ENCODE measurements around the gene SPON2.

The SPON2 gene

DNA sequence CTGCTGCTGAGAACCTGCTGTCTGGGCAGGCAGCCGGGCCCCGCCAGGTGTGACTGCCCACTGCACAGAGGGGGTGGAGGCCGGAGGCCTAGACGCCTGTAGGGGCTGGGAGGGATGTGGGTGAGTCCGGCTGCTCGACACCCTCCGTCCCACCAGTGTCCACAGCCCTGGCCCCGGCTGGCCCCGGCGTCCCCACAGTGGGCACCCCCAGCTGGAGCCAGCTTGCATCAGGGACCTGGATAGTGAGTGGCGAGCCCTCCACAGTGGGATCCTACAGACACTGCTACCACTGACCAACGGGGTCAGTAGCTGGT, 34.7 kb upstream of the SPON2 start:
- no peaks in the 10 kb centered on the region for H3K9me3 ChIP-seq
- H3K27me3 ChIP-seq = no peaks in the 10 kb centered on the region
- intact Hi-C loops (cut with DNase I; ENCODE audit: low total_unique reads) = no loop called here
- no peak overlapping the region for H3K4me3 ChIP-seq
- H3K36me3 ChIP-seq = peaks cover under 1 to 7% (median 3%) of the 10 kb centered on the region in 3 donors
- H3K4me1 ChIP-seq = peaks cover 10 to 46% (median 45%) of the 10 kb centered on the region in 4 donors
- DNase-seq = peak; percentile 22 to 62
- H3K27ac ChIP-seq = no peak overlapping the region
- TF ChIP-seq, protein P1, sequence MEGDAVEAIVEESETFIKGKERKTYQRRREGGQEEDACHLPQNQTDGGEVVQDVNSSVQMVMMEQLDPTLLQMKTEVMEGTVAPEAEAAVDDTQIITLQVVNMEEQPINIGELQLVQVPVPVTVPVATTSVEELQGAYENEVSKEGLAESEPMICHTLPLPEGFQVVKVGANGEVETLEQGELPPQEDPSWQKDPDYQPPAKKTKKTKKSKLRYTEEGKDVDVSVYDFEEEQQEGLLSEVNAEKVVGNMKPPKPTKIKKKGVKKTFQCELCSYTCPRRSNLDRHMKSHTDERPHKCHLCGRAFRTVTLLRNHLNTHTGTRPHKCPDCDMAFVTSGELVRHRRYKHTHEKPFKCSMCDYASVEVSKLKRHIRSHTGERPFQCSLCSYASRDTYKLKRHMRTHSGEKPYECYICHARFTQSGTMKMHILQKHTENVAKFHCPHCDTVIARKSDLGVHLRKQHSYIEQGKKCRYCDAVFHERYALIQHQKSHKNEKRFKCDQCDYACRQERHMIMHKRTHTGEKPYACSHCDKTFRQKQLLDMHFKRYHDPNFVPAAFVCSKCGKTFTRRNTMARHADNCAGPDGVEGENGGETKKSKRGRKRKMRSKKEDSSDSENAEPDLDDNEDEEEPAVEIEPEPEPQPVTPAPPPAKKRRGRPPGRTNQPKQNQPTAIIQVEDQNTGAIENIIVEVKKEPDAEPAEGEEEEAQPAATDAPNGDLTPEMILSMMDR (IDR thresholded peaks at IDR 0.05) = no peak

DNA sequence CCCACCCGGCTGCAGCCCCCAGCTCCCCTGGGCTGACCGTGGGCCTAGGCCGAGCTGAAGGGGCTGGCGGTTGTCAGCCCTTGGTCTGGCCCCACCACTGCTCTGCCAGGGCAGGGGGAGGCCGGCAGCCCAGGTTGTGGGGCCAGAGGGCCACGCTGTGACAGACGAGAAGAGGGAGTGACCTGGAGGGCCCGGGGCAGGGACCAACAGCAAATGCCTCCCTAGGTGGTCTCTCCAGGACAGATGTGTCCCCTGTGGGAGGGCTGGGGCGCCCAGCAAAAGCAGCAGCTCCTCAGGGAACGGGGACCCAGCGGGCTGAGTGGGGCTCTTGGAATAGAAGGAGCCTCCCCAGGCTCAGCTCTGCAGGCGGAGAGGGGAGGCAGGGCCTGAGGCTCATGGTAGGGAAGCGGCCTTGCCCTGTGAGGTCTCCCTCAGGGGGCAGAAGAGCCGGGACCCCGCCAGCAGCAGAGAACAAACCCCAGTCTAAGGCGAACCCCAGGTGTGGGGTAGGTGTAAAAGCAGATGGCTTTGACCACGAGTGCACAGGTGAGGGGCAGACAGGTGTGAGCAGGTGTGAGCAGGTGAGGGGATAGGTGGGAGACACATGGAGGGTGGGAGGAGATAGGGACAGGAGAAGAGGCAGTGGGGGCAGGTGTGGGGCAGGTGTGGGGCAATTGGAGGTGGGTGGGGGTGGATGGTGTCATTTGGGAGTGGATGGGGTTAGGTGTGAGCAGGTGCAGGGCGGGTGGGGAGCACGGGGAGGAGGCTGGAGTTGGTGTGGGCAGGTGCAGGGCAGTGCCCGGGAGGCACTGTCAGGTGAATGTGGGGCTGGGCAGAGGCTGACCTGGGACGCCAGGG, 34.1 kb upstream of the SPON2 start:
- H3K9me3 ChIP-seq = no peaks in the 10 kb centered on the region
- H3K27me3 ChIP-seq = no peaks in the 10 kb centered on the region
- H3K4me3 ChIP-seq = no peak overlapping the region
- H3K4me1 ChIP-seq = peaks cover 10 to 41% (median 39%) of the 10 kb centered on the region in 4 donors
- TF ChIP-seq, protein P1 (IDR thresholded peaks at IDR 0.05) = no peak
- DNase-seq = peak in 1 of 2 donors; percentile 63
- no peak overlapping the region for H3K27ac ChIP-seq
- peaks cover 0 to 5% (median 0%) of the 10 kb centered on the region in 3 donors for H3K36me3 ChIP-seq
- intact Hi-C loops (cut with DNase I; ENCODE audit: low total_unique reads) = no loop called here

DNA sequence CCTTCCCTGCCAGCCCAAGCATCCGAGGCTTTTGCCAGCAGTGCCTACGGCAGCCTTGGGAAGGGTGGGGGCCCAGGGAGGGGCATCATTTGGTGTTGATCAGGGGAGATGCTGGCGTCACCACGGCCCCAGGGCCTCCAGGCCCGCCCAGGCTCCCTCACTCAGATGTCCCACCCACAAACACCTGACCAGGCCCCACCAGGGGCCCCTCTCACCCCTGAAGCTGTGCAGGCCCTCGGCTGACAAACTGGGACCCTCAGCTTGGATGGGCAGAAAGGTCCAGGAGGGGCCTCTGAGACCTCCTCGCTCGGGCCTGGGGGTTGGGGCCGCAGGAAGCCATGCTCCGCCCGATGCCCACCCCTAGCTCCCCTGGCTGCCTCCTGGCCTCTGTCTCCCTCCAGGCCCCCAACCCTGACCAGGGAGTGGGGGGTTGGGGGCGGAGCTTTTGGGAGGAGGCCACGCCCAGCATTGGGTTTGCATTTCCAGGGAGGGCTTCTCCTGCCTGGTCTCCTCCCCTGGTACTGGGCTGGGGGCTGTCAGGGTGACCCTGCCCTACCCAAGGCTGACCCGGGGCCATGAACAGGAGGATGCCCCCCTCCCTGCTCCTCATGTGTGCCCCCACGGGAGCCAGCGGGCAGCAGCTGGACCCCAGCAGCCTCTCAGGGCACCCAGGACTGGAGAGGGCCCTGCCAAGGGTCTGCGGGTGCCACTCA, 33.4 kb upstream of the SPON2 start:
- Histone ChIP-seq H3K27ac (no peak overlapping the region), H3K27me3 (no peaks in the 10 kb centered on the region), H3K9me3 (no peaks in the 10 kb centered on the region), H3K4me3 (no peak overlapping the region), H3K36me3 (peaks cover 0 to 2% (median 0%) of the 10 kb centered on the region in 3 donors), H3K4me1 (peaks cover 12 to 40% (median 37%) of the 10 kb centered on the region in 4 donors)
- intact Hi-C loops (cut with DNase I; ENCODE audit: low total_unique reads) = no loop called here
- DNase-seq = peak in 1 of 2 donors; percentile 61
- TF ChIP-seq, protein P1 (IDR thresholded peaks at IDR 0.05) = no peak

DNA sequence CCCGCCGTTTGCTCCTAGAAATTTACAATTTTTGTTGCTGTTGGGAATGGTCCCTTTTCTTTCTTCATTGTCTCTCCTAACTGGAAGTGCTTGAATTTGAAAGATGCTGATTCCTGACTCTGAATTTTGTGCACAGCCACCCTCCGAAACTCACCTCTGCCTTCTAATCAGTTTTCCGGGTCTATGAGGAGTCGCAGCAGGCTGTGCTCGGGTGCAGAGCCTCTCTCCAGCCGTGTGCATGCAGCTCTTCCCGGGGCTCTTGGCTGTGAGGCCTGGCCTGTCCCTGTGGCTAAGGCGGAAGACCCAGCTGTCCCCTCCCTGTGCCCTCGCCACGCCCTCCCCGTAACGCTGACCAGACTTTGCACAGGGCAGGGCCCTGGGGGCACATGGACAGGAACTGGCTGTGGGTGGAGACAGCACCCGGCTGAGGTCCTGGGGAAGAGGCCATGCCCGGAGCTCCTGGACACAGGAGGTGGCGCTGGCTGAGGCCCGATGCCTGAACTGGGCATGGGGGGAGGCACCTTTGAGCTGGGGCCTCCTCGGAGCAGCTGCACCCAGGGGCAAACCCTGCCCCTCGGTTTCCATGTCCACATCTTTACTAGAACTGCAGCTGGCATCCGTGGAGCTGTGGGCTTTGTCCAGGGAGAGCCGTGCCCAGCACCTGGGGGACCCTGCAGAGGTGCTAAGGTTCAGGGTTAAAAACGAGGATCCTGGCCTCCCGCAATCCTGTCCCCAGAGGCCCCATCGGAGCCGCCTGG, 32.6 kb upstream of the SPON2 start:
- DNase-seq = peak; percentile 18 to 63
- intact Hi-C loops (cut with DNase I; ENCODE audit: low total_unique reads) = no loop called here
- H3K4me3 ChIP-seq = no peak overlapping the region

DNA sequence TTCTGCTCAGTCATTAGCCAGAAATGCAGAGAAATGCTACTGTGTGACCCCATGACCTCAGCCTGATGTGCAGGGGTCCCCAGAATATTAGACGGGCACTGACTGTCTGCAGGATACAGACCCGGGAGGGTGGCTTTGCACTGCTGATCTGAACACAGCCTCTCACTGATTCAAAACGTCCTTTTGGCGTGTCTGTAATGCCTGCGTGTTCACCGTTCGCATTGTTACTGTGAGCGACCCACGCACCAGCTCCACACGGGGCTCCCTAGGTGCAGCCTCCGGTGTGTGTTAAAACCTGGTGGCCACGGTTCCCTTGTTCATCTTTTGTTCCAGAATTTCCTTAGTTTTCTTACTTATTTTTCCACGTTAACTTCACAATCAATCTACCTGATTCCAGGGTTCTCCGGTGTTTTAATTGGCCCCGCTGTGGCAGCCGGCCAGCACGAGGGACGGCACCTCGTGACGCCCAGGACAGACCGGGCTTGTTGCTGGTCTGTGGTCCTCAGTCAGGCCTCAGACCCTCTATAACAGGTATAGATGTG, 32.0 kb upstream of the SPON2 start:
- intact Hi-C loops (cut with DNase I; ENCODE audit: low total_unique reads) = no loop called here
- Histone ChIP-seq H3K27ac (no peak overlapping the region), H3K9me3 (no peaks in the 10 kb centered on the region), H3K36me3 (no peaks in the 10 kb centered on the region), H3K4me3 (no peak overlapping the region), H3K27me3 (no peaks in the 10 kb centered on the region), H3K4me1 (peaks cover 13 to 34% (median 31%) of the 10 kb centered on the region in 4 donors)
- TF ChIP-seq, protein P1 (IDR thresholded peaks at IDR 0.05) = no peak
- no peak for DNase-seq

More for the DNA sequence above, 32.6 kb upstream of the SPON2 start:
- TF ChIP-seq, protein P1 (IDR thresholded peaks at IDR 0.05) = no peak
- no peaks in the 10 kb centered on the region for H3K27me3 ChIP-seq
- H3K9me3 ChIP-seq = no peaks in the 10 kb centered on the region
- no peak overlapping the region for H3K27ac ChIP-seq
- peaks cover 15 to 40% (median 36%) of the 10 kb centered on the region in 4 donors for H3K4me1 ChIP-seq
- H3K36me3 ChIP-seq = no peaks in the 10 kb centered on the region
